ENCODE measurements around the gene DIAPH2.

DIAPH2 gene

DNA sequence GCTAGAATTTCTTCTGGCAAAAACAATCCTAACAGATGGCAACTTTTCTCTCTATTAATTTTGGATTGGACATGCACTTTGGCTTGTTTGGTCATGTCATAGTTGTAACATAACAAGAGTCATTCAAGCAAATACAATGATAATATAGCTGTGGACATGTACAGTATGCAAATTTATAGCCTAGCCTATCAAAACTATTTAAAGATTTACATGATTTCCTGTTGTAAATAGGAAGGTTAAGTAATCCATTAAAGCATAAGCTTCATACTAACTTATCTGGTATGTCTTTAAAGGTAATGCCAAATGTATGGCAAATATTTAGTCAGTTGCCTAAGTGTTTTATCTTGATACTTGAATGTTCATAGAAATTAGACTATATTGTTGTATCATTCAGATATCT is 244.4 kb downstream of the DIAPH2 start:
- DNase-seq (ENCODE audit: low read depth in 4 of 4, low spot score in 1 of 4) = no peak

- no peak for DNase-seq (ENCODE audit: low read depth in 4 of 4, low spot score in 1 of 4)
Observed at GRCh38 chrX:96957718-96958117, 273.1 kb downstream of the DIAPH2 start.

DNA sequence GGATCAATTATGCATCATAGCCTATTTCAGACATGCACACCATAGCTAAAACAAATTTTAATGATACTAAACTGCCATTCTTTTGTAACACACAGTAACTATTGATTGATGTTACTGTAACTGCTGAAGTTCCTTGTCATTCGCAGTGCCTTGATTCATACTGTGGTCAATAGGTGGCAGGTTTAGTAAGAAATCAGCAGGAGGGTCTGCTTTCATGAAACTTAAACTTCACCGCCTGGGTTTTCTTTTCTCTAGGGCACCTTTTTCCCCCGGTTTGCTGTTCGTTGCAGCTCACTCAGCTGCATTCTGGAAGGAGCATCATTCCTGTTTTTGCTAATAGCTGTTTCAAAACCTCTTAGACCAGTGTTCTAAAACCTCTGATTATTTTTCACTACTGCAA is 287.2 kb downstream of the DIAPH2 start:
- DNase-seq (ENCODE audit: low read depth in 4 of 4, low spot score in 1 of 4) = no peak

DNA sequence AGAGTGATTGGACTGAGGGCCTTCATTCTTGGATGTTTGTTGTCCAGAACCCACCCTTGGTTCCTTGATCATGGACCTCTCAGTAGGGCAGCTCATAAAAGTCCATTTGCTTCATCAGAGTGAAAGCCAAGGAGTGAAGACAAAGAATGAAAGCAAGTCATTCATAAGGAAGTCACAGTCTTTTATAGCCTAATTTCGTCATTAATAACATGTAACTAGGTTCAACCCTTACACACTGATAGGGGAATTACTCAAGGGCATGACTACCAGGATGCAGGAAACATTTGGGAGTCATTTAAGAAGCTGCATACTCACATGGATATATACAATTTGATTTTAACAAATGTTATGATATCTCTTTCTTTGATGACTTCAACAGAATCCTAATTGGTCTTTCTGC is 294.3 kb downstream of the DIAPH2 start:
- DNase-seq (ENCODE audit: low read depth in 4 of 4, low spot score in 1 of 4) = no peak

DNA sequence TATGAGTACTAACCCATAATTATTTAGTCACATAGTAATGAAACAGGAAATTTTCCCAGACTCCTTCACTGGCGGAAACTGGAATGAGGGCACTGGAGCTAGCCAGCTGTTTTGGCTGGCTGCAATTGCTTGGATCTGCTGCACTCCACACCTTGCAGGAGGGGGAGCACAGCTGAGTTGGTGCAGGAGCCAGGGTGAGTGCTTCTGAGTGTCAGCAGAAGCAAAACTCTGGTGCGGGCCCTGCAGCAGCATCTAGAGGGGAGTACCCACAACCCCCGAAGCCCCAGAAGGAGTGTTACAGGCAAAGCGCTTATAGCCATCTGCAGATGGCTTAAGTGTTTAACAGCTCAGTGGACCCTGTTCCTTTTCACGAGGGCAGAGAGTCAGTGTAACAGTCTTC is 295.1 kb downstream of the DIAPH2 start:
- no peak for DNase-seq (ENCODE audit: low read depth in 4 of 4, low spot score in 1 of 4)

DNA sequence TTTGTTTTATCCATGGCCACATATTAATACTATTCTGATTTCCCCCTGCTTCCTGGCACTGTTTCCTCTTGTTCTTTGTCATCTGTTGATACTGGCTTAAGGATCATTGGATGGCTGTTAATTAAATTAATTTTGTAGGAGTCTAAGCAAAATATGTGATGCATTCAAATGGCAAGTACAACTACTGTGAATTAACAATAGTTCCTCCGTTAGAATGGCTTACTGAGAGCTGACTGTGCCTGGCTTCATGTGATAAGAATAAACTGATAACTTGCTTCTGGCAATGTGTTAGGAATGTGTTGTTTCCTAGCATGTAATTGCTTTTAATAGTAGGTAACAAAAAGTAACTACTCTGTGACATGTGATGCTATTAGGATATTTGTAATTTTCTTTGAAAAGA is 297.5 kb downstream of the DIAPH2 start:
- DNase-seq (ENCODE audit: low read depth in 4 of 4, low spot score in 1 of 4) = no peak

DNA sequence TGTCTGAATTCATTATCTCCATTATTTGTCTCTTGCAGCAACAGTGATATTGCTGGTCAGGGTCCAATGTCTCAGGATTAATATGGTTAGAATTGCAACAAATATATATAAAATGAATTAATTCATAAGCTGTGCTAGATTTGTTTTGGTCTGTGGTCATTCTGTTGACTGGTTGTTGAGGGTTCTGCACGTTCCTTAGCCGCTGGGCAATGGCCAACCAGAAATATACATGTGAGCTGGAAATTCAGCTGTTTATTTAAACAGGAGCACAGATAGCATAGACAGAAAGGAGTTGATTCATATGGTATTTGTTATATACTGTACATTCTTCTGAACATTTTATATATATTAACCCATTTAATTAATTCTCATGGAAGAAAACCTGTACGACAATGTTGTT is 299.9 kb downstream of the DIAPH2 start:
- DNase-seq (ENCODE audit: low read depth in 4 of 4, low spot score in 1 of 4) = no peak

DNA sequence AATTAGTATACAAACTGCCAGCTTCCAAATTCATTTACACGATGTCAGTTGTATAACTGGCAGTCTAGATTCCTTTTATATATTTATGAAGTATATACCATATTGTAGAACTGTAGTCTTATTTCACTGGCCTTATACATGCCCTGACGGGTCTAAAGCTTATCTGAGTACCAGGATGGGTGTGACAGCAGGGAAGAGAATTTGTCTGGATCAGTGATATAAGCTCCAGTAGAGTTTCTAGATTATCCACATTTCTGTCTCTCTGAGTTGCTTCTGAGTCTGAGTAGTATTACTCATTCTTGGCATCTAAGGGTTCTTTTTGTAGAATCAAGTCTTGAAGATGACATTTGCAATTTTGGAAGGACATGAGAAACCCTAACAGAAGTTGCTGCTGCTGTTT is 300.4 kb downstream of the DIAPH2 start:
- DNase-seq (ENCODE audit: low read depth in 4 of 4, low spot score in 1 of 4) = no peak

- no peak for DNase-seq (ENCODE audit: low read depth in 4 of 4, low spot score in 1 of 4)
Observed at GRCh38 chrX:96987228-96987627, 302.6 kb downstream of the DIAPH2 start.

DNA sequence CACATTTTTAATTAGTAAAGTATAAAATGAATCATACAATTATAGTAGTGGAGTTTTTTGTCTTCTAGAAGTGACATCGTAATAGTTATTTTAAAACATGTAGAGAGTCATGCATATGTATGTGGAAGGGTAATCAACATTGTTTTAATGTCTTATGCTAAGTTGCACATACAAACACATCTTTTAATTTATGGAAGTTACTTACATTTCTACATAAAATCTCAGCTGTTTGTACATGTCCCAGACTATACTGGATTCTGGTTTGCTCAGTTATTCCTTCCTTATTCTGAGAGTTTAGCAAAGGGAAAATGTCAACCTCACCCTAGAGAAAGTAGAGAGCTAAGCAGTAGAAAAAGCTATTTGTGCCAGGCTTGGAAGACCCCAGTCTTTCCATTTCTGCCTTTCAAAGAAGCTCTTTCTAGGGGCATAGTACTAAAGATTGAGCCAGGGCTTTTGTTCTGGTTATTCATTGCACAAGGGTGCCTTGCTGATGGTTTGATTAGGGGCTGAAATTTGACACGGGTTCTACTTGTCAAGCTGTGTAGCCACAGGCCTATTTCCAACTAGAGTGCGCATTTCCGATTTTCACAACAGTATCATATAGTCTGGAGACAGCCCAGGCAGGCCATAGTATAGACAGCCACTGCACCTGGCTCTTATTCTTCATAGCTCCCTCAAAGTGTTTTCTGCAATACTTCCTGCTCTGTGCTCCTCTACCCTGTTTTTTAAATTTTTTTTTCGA is 305.4 kb downstream of the DIAPH2 start:
- no peak for DNase-seq (ENCODE audit: low read depth in 4 of 4, low spot score in 1 of 4)

GRCh38 chrX:96994093-96994492 is 309.5 kb downstream of the DIAPH2 start:
- no peak for DNase-seq (ENCODE audit: low read depth in 4 of 4, low spot score in 1 of 4)

DNA sequence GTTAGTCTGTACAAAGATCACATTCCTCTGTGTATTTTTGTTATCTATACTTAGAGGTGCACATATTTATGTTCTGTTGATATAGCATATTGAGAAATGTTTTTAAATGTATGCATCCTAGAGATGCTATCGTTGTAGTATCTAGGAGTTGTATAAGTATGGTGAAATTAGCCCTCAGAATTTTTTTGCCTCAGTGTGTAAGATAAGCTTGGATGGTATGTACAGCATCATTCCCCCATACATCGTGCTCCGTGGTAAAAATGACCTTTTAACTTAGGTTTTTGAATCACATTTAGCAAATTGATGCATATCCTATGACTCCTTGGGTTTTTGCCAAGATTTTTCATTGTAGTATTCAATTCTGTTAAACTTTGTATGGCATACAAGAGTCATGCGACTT is 312.6 kb downstream of the DIAPH2 start:
- no peak for DNase-seq (ENCODE audit: low read depth in 4 of 4, low spot score in 1 of 4)

DNA sequence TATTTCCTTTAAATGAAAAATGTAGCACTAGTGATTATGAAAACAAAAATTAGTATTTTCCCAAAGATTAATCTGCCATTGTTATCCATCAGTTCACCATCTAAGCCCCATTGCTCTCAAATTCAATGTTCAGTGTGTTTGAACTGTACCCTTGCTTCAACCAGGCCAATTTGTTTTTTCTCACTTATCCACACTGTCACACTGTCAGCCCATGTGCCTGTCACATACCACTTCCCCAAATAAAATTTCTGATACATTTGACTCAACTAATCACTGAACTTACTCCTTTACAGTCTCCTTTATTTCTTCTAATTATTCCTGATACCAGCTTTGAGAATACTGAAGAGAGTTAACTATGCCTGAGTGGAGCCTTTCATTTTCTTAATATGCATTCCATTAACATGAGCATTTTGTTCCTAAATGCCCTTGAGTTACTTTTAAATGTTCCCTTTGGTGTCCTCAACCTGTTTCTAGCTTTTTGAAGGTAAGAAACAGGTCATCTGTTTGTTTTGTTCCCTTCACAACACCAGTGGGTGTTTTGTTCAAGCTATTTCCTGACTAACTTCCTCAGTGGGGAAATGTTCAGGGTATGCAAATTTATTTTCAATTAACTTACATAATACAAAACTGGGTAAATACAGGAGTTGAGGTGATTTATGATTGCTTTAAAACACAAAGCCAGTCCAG is 316.2 kb downstream of the DIAPH2 start:
- DNase-seq (ENCODE audit: low read depth in 4 of 4, low spot score in 1 of 4) = no peak

- no peak for DNase-seq (ENCODE audit: low read depth in 4 of 4, low spot score in 1 of 4)
Observed at GRCh38 chrX:97006167-97006566, 321.5 kb downstream of the DIAPH2 start.

DNA sequence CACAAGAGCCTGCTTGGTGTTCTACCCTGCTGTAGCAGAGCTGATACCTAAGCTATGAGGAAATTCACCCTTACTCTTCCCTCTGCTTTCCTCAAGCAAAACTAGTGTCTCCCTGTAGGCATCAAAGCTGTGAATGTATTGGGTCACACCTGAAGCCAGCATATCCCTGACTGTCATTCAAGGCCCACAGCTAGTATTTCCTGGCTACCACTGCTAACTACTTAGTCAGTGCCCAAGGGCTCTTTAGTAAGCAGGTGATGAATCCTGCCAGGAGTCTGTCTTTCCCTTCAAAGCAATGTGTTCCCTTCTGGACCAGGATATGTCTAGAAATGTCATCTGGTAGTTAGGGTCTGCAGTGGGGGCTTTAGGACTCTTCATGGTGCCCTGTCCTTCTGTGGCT is 324.7 kb downstream of the DIAPH2 start:
- no peak for DNase-seq (ENCODE audit: low read depth in 4 of 4, low spot score in 1 of 4)

DNA sequence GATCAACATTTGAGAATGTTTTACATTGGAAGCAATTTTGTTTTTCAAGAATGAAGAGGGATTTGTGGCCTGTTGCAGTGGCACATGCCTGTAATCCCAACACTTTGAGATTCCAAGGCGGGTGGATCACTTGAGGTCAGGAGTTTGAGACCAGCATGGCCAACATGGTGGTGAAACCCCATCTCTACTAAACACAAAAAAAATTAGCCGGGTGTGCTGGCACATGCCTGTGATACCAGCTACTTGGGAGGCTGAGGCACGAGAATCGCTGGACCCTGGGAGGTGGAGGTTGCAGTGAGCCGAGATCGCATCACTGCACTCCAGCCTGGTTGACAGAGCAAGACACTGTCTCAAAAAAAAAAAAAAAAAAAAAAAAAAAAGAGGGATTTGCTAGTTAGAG is 326.9 kb downstream of the DIAPH2 start:
- no peak for DNase-seq (ENCODE audit: low read depth in 4 of 4, low spot score in 1 of 4)

DNA sequence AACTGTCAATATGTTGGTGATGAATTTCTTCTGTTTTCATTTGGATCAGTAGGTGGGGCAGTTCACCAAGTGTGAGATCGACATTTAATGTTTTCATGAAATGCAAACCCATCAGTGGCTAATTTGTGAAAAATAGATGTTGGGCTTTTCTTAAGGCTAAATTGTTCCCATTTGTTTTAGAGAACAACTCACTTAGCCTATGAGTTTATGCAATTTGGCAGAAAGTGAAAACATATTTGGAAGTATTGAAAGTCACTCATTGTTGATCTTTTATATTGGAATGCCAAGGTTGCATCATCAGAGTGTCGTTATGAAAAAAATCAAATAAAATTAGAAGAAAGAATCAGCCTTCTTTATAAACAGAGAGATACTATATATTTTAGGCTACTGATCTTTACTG is 331.5 kb downstream of the DIAPH2 start:
- DNase-seq (ENCODE audit: low read depth in 4 of 4, low spot score in 1 of 4) = no peak

- no peak for DNase-seq (ENCODE audit: low read depth in 4 of 4, low spot score in 1 of 4)
Observed at GRCh38 chrX:97021680-97022079, 337.0 kb downstream of the DIAPH2 start.

DNA sequence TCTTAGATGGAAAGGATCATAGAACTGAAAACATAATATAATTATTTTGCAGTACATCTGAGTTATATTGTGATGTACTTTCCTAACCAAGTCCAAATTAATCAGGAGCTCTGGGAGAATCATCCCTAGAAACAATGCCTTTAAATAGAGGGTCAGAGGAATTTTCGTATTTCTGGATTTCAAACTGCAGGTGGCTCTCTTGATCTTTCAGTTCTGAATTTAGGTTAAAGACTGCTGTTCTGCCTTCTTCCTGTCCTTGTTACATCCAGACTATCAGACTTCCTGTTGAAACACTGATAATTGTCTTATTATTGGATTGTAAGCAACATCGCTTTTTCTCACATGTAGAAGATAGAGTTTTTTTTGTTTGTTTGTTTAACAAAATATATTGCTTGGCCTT is 341.8 kb downstream of the DIAPH2 start:
- no peak for DNase-seq (ENCODE audit: low read depth in 4 of 4, low spot score in 1 of 4)

DNA sequence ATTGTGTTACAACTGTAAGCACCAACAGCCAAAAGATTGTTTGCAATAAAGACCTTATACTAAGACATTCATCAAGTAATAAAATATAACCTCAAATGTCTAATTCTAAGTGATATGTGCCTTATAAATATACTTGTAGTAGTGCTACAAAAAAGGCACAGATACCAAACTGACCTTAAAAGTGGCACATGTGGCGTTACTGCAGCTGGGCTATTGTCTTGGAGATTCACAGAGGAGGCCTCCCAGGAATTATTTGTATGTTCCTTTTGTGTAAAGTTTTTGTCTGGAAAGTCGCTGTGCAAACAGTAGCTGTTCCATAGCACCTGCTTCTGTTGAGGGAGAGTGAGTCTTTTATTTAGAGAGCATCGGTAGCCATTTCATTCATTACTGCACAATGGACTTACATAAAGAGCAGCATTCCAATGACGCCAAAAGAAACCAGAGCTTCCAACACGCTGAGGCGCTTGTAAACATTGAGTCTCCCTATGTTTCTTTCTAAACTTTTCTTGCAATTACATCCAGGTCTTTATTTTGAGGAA is 342.8 kb downstream of the DIAPH2 start:
- DNase-seq (ENCODE audit: low read depth in 4 of 4, low spot score in 1 of 4) = no peak

- DNase-seq (ENCODE audit: low read depth in 4 of 4, low spot score in 1 of 4) = no peak
Observed at GRCh38 chrX:97030463-97030862, 345.8 kb downstream of the DIAPH2 start.

DNA sequence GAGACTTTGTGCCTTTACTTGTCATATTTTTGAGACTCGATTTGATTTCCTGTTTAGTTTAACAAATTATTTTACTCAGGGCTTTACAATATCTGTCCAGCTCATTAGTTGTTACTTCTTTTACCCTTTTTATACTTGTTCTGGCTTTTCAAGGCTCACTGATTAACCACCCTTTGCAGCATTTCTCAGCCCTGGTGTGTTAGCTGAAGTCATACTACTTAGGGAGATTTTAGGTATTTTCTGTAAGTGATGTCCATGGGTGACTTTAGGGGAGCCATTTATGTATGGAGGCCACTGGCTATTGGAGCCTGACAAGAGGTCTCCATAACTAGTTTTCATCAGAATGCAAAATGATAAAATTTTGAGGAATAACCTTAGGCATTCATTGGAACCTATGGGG is 346.3 kb downstream of the DIAPH2 start:
- no peak for DNase-seq (ENCODE audit: low read depth in 4 of 4, low spot score in 1 of 4)

Measured in stimulated activated CD4-positive, alpha-beta T cell treated with anti-CD3 and anti-CD28 coated beads, Interleukin-1b, Interleukin-23, amount 100 ng/mL, for 24 hours (primary cell).